LNCaP clone FGC (cell line): ENCODE measurements around the gene HOXC10.

ENCODE experiments used
- DNase-seq: peaks from one replicate; pipeline ENCODE4 v3.0.0-alpha.2; 2011; ENCODE audit warnings: low read depth
- H3K4me3 ChIP-seq: 2 replicates; pipeline ENCODE4 v1.5.1; 2011; ENCODE audit warnings: mild to moderate bottlenecking, low read depth, low read length, control low read depth
- CTCF ChIP-seq: IDR thresholded peaks from 2 replicates; pipeline ENCODE4 v1.5.1; 2012; ENCODE audit warnings: mild to moderate bottlenecking; ENCODE audit not compliant: control insufficient read depth, insufficient read depth; ENCODE audit errors: extremely low read depth

Gene HOXC10

GRCh38 chr12:53944907-53945847, 39.8 kb upstream of the HOXC10 start:
- TF ChIP-seq CTCF: no peak
- no peak overlapping the region for H3K4me3 ChIP-seq
- DNase-seq: no peak

- TF ChIP-seq CTCF: no peak
- no peak overlapping the region for H3K4me3 ChIP-seq
- DNase-seq: no peak
Measured at GRCh38 chr12:53947743-53948142, 37.2 kb upstream of the HOXC10 start.

GRCh38 chr12:53948650-53949593, 36.0 kb upstream of the HOXC10 start:
- DNase-seq: no peak

GRCh38 chr12:53949631-53950436, 35.1 kb upstream of the HOXC10 start:
- H3K4me3 ChIP-seq: no peak overlapping the region
- DNase-seq: no peak
- TF ChIP-seq CTCF: no peak

More at GRCh38 chr12:53948650-53949593, 36.0 kb upstream of the HOXC10 start:
- H3K4me3 ChIP-seq: no peak overlapping the region
- no peak for TF ChIP-seq CTCF

- H3K4me3 ChIP-seq: no peak overlapping the region
- no peak for DNase-seq
- no peak for TF ChIP-seq CTCF
Measured at GRCh38 chr12:53950437-53950773, 34.5 kb upstream of the HOXC10 start.
